GM23338 (cell line): ENCODE results near the gene B3GNT3. TPM values are rescaled to one million over a fixed set of nuclear protein-coding genes. Genes with fewer than 3 reads are reported as not detected.

Experiments used
- ATAC-seq: fragments of 200-7000 bp; cut with Tn5 transposase; 3 replicates; pipeline ENCODE4 v1.9.1; 2020
- DNase-seq: peaks from one replicate; pipeline ENCODE4 v3.0.0-alpha.2; 2015; ENCODE audit warnings: low spot score
- H2AFZ ChIP-seq: fragments of 200-600 bp; sonication (generic); 2 replicates; pipeline ENCODE4 v1.8.0; 2016; ENCODE audit warnings: antibody characterized with exemption, mild to moderate bottlenecking, moderate library complexity
- H3F3A ChIP-seq: fragments of 200-600 bp; sonication (generic); replicated peaks from 2 replicates; pipeline ENCODE4 v1.8.0; 2017; ENCODE audit warnings: antibody characterized with exemption, mixed run types, low read depth
- H3K27ac ChIP-seq: fragments of 200-600 bp; sonication (generic); 2 replicates; pipeline ENCODE4 v1.6.1; 2016; ENCODE audit warnings: low read depth
- H3K27me3 ChIP-seq: fragments of 200-600 bp; sonication (generic); 2 replicates; pipeline ENCODE4 v1.8.0; 2016; ENCODE audit warnings: mild to moderate bottlenecking, mixed run types, moderate library complexity; ENCODE audit not compliant: insufficient read depth
- H3K36me3 ChIP-seq: fragments of 200-600 bp; sonication (generic); 2 replicates; pipeline ENCODE4 v1.8.0; 2016; ENCODE audit warnings: mild to moderate bottlenecking; ENCODE audit not compliant: insufficient read depth
- H3K4me1 ChIP-seq: fragments of 200-600 bp; sonication (generic); 2 replicates; pipeline ENCODE4 v1.8.0; 2016; ENCODE audit warnings: mild to moderate bottlenecking, moderate library complexity; ENCODE audit not compliant: insufficient read depth
- H3K4me2 ChIP-seq: fragments of 200-600 bp; sonication (generic); 2 replicates; pipeline ENCODE4 v1.7.1; 2017; ENCODE audit warnings: mixed run types
- H3K4me3 ChIP-seq: fragments of 200-600 bp; sonication (generic); 2 replicates; pipeline ENCODE4 v1.6.1; 2016; ENCODE audit warnings: mixed run types
- H3K79me2 ChIP-seq: fragments of 200-600 bp; sonication (generic); replicated peaks from 2 replicates; pipeline ENCODE4 v1.8.0; 2017; ENCODE audit warnings: mild to moderate bottlenecking; ENCODE audit not compliant: insufficient read depth
- H3K9me2 ChIP-seq: fragments of 200-600 bp; sonication (generic); 2 replicates; pipeline ENCODE4 v1.8.0; 2017; ENCODE audit not compliant: insufficient read depth
- H4K20me1 ChIP-seq: fragments of 200-600 bp; sonication (generic); replicated peaks from 2 replicates; pipeline ENCODE4 v1.8.0; 2017; ENCODE audit warnings: mild to moderate bottlenecking; ENCODE audit not compliant: insufficient read depth
- H3K27ac Mint-ChIP-seq: 2 replicates; pipeline ENCODE4 v1.8.0; 2020; ENCODE audit warnings: inconsistent platforms, mild to moderate bottlenecking, moderate library complexity, mixed read lengths
- H3K27me3 Mint-ChIP-seq: 3 replicates; pipeline ENCODE4 v1.8.0; 2022; ENCODE audit warnings: low read depth, mild to moderate bottlenecking, moderate library complexity, mixed read lengths, inconsistent platforms; ENCODE audit not compliant: insufficient read depth, poor library complexity
- H3K36me3 Mint-ChIP-seq: 3 replicates; pipeline ENCODE4 v1.8.0; 2021; ENCODE audit warnings: low read depth, mild to moderate bottlenecking, inconsistent platforms, moderate library complexity, mixed read lengths
- H3K4me1 Mint-ChIP-seq: 3 replicates; pipeline ENCODE4 v1.8.0; 2020; ENCODE audit warnings: mild to moderate bottlenecking, inconsistent platforms, mixed read lengths
- H3K4me3 Mint-ChIP-seq: 3 replicates; pipeline ENCODE4 v1.8.0; 2021; ENCODE audit warnings: moderate library complexity, mild to moderate bottlenecking, inconsistent platforms, mixed read lengths
- H3K9me3 Mint-ChIP-seq: 3 replicates; pipeline ENCODE4 v1.8.0; 2020; ENCODE audit warnings: moderate library complexity, mild to moderate bottlenecking, inconsistent platforms, mixed read lengths
- CREB1 ChIP-seq: fragments of 250-450 bp; sonication (Bioruptor Pico); IDR thresholded peaks from 2 replicates; pipeline ENCODE4 v1.5.0; 2020; ENCODE audit warnings: low read depth, mild to moderate bottlenecking, moderate library complexity
- CTCF ChIP-seq, 2 experiments: fragments of 200-600 bp in 1 of 2; sonication (generic) in 1 of 2; conservative IDR thresholded peaks; 2 replicates each; pipeline versions ENCODE4 v1.5.1 to v1.6.1; 2016 to 2017; ENCODE audit warnings: antibody characterized with exemption in 2 of 2, low read depth in 2 of 2, mild to moderate bottlenecking in 2 of 2, moderate library complexity in 1 of 2
- EZH2 ChIP-seq: fragments of 200-600 bp; sonication (generic); IDR thresholded peaks from one replicate; pipeline ENCODE4 v1.8.0; 2017; ENCODE audit warnings: antibody characterized with exemption, mild to moderate bottlenecking, low read depth; ENCODE audit not compliant: unreplicated experiment
- EZH2phosphoT487 ChIP-seq: fragments of 200-600 bp; sonication (generic); IDR thresholded peaks from one replicate; pipeline ENCODE4 v1.8.1; 2018; ENCODE audit warnings: antibody characterized with exemption; ENCODE audit not compliant: unreplicated experiment
- NANOG ChIP-seq: IDR thresholded peaks from 2 replicates; pipeline ENCODE4 v1.6.1; 2016; ENCODE audit warnings: antibody characterized with exemption, borderline replicate concordance
- POLR2AphosphoS5 ChIP-seq: IDR thresholded peaks from 2 replicates; pipeline ENCODE4 v1.6.1; 2016; ENCODE audit warnings: antibody characterized with exemption, low read depth
- polyA plus RNA-seq: library from polyadenylated mRNA; unstranded; fragments of >200 nt; fragmentation: Nextera tagmentation; extraction: Ambion mirVana; gene quantifications from 2 replicates; pipeline ENCODE4 v1.2.1, GENCODE V29; 2016
- total RNA-seq: library from RNA; depleted of rRNA; stranded (reverse); fragments of >200 nt; shearing (Covaris generic); gene quantifications from 2 replicates; pipeline ENCODE4 v1.2.3, GENCODE V29; 2014
- TF ChIP-seq, protein P1 (sequence below): IDR thresholded peaks from 2 replicates; pipeline ENCODE4 v1.6.1; 2016; ENCODE audit warnings: antibody characterized with exemption
- TF ChIP-seq, protein P2 (sequence below): IDR thresholded peaks from one replicate; pipeline ENCODE4 v1.6.1; 2018; ENCODE audit warnings: antibody characterized with exemption; ENCODE audit not compliant: unreplicated experiment
- TF ChIP-seq, protein P3 (sequence below): fragments of 250-450 bp; sonication (Bioruptor Pico); IDR thresholded peaks from 2 replicates; pipeline ENCODE4 v1.5.0; 2020; ENCODE audit warnings: mild to moderate bottlenecking, moderate library complexity

Gene B3GNT3
- total and polyA plus RNA-seq, 2 experiments from 2014 or later, result 0.99 to 1.9 TPM

GRCh38 chr19:17843908-17844490, 49.1 kb downstream of the B3GNT3 start (continued):
- TF ChIP-seq, protein P1, sequence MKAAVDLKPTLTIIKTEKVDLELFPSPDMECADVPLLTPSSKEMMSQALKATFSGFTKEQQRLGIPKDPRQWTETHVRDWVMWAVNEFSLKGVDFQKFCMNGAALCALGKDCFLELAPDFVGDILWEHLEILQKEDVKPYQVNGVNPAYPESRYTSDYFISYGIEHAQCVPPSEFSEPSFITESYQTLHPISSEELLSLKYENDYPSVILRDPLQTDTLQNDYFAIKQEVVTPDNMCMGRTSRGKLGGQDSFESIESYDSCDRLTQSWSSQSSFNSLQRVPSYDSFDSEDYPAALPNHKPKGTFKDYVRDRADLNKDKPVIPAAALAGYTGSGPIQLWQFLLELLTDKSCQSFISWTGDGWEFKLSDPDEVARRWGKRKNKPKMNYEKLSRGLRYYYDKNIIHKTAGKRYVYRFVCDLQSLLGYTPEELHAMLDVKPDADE, result no peak

DNA sequence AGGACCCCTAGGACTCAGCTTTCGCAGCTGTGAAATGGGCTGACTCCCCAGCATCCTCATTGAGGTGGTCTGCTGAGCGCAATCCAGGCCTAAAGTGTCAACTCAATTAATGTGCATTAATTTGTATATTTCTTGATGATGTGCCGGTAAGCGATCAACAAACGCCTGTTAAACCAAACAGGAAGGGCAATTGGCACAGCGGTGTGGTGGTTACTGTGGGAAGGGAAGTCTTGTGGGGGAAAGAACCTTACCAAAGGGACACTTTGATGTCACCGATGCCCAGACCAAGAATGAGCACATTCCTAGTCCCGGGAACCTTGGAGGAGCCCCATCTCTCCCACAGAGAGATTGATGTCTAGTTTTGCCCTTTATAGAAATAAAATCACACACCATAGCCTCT, 51.2 kb downstream of the B3GNT3 start:
- no peak for DNase-seq

More for the DNA sequence above, 51.2 kb downstream of the B3GNT3 start:
- Mint-ChIP-seq H3K27ac (no peak overlapping the region), H3K4me3 (no peak overlapping the region), H3K4me1 (peaks cover 4% of the 10 kb centered on the region), H3K36me3 (no peaks in the 10 kb centered on the region), H3K9me3 (no peaks in the 10 kb centered on the region; the same call in 2 of the 3 replicates), H3K27me3 (peaks cover 28% of the 10 kb centered on the region)
- Histone ChIP-seq H3K79me2 (no peaks in the 10 kb centered on the region), H3K4me3 (no peak overlapping the region), H4K20me1 (no peaks in the 10 kb centered on the region), H3K4me1 (peaks cover 6% of the 10 kb centered on the region; the same call in 1 of the 2 replicates), H3K9me2 (no peaks in the 10 kb centered on the region), H3F3A (0 out of 2 replicates have a peak, but pooled peaks cover 5% of the 10 kb centered on the region), H2AFZ (no peak overlapping the region), H3K36me3 (no peaks in the 10 kb centered on the region), H3K4me2 (no peak overlapping the region), H3K27me3 (peaks cover 7% of the 10 kb centered on the region; the same call in 1 of the 2 replicates), H3K27ac (no peak overlapping the region)
- ATAC-seq, result no peak
- no peak for TF ChIP-seq EZH2phosphoT487
- no peak for TF ChIP-seq EZH2
- TF ChIP-seq POLR2AphosphoS5, result no peak
- TF ChIP-seq, protein P2, sequence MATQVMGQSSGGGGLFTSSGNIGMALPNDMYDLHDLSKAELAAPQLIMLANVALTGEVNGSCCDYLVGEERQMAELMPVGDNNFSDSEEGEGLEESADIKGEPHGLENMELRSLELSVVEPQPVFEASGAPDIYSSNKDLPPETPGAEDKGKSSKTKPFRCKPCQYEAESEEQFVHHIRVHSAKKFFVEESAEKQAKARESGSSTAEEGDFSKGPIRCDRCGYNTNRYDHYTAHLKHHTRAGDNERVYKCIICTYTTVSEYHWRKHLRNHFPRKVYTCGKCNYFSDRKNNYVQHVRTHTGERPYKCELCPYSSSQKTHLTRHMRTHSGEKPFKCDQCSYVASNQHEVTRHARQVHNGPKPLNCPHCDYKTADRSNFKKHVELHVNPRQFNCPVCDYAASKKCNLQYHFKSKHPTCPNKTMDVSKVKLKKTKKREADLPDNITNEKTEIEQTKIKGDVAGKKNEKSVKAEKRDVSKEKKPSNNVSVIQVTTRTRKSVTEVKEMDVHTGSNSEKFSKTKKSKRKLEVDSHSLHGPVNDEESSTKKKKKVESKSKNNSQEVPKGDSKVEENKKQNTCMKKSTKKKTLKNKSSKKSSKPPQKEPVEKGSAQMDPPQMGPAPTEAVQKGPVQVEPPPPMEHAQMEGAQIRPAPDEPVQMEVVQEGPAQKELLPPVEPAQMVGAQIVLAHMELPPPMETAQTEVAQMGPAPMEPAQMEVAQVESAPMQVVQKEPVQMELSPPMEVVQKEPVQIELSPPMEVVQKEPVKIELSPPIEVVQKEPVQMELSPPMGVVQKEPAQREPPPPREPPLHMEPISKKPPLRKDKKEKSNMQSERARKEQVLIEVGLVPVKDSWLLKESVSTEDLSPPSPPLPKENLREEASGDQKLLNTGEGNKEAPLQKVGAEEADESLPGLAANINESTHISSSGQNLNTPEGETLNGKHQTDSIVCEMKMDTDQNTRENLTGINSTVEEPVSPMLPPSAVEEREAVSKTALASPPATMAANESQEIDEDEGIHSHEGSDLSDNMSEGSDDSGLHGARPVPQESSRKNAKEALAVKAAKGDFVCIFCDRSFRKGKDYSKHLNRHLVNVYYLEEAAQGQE, result no peak
- TF ChIP-seq NANOG, result no peak
- TF ChIP-seq CTCF (conservative IDR thresholded peaks at IDR 0.05; ENCODE audit: low read depth in 2 of 2), result no peak
- no peak for TF ChIP-seq CREB1 (CRISPR knock-in tag)
- TF ChIP-seq, protein P3, sequence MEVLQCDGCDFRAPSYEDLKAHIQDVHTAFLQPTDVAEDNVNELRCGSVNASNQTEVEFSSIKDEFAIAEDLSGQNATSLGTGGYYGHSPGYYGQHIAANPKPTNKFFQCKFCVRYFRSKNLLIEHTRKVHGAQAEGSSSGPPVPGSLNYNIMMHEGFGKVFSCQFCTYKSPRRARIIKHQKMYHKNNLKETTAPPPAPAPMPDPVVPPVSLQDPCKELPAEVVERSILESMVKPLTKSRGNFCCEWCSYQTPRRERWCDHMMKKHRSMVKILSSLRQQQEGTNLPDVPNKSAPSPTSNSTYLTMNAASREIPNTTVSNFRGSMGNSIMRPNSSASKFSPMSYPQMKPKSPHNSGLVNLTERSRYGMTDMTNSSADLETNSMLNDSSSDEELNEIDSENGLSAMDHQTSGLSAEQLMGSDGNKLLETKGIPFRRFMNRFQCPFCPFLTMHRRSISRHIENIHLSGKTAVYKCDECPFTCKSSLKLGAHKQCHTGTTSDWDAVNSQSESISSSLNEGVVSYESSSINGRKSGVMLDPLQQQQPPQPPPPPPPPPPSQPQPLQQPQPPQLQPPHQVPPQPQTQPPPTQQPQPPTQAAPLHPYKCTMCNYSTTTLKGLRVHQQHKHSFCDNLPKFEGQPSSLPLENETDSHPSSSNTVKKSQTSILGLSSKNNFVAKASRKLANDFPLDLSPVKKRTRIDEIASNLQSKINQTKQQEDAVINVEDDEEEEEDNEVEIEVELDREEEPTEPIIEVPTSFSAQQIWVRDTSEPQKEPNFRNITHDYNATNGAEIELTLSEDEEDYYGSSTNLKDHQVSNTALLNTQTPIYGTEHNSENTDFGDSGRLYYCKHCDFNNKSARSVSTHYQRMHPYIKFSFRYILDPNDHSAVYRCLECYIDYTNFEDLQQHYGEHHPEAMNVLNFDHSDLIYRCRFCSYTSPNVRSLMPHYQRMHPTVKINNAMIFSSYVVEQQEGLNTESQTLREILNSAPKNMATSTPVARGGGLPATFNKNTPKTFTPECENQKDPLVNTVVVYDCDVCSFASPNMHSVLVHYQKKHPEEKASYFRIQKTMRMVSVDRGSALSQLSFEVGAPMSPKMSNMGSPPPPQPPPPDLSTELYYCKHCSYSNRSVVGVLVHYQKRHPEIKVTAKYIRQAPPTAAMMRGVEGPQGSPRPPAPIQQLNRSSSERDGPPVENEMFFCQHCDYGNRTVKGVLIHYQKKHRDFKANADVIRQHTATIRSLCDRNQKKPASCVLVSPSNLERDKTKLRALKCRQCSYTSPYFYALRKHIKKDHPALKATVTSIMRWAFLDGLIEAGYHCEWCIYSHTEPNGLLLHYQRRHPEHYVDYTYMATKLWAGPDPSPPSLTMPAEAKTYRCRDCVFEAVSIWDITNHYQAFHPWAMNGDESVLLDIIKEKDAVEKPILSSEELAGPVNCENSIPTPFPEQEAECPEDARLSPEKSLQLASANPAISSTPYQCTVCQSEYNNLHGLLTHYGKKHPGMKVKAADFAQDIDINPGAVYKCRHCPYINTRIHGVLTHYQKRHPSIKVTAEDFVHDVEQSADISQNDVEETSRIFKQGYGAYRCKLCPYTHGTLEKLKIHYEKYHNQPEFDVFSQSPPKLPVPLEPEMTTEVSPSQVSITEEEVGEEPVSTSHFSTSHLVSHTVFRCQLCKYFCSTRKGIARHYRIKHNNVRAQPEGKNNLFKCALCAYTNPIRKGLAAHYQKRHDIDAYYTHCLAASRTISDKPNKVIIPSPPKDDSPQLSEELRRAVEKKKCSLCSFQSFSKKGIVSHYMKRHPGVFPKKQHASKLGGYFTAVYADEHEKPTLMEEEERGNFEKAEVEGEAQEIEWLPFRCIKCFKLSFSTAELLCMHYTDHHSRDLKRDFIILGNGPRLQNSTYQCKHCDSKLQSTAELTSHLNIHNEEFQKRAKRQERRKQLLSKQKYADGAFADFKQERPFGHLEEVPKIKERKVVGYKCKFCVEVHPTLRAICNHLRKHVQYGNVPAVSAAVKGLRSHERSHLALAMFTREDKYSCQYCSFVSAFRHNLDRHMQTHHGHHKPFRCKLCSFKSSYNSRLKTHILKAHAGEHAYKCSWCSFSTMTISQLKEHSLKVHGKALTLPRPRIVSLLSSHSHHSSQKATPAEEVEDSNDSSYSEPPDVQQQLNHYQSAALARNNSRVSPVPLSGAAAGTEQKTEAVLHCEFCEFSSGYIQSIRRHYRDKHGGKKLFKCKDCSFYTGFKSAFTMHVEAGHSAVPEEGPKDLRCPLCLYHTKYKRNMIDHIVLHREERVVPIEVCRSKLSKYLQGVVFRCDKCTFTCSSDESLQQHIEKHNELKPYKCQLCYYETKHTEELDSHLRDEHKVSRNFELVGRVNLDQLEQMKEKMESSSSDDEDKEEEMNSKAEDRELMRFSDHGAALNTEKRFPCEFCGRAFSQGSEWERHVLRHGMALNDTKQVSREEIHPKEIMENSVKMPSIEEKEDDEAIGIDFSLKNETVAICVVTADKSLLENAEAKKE (CRISPR knock-in tag), result no peak
